PFSK-1 (cell line): ENCODE data around the gene OR2T27.

Source experiments
- FOXP2 ChIP-seq: optimal IDR thresholded peaks from 2 replicates; pipeline ENCODE3; 2011; ENCODE audit warnings: borderline replicate concordance, control low read depth, inconsistent platforms; ENCODE audit not compliant: insufficient read depth; ENCODE audit errors: extremely low read length, extremely low read depth
- POLR2AphosphoS5 ChIP-seq: IDR thresholded peaks from 2 replicates; pipeline ENCODE4 v1.6.1; 2012; ENCODE audit warnings: low read depth, mild to moderate bottlenecking, control low read depth, low read length, moderate library complexity
- REST ChIP-seq, 2 experiments: IDR thresholded peaks; 2 replicates each; pipeline versions ENCODE4 v1.6.1 to v1.8.0; 2011 to 2012; ENCODE audit warnings: low read depth in 2 of 2, low read length in 2 of 2, control low read depth in 1 of 2, inconsistent platforms in 1 of 2, mild to moderate bottlenecking in 1 of 2, moderate library complexity in 1 of 2; ENCODE audit not compliant: insufficient read depth in 1 of 2
- SIN3A ChIP-seq: IDR thresholded peaks from 2 replicates; pipeline ENCODE4 v1.6.1; 2012; ENCODE audit warnings: mild to moderate bottlenecking, low read length, moderate library complexity, borderline replicate concordance; ENCODE audit not compliant: insufficient read depth
- TAF1 ChIP-seq: IDR thresholded peaks from 2 replicates; pipeline ENCODE4 v1.6.1; 2012; ENCODE audit warnings: low read length, control low read depth, borderline replicate concordance; ENCODE audit not compliant: insufficient read depth

OR2T27 gene

GRCh38 chr1:248613742-248614141 lies 41.6 kb downstream of the OR2T27 start:
- TF ChIP-seq FOXP2: no peak

DNA sequence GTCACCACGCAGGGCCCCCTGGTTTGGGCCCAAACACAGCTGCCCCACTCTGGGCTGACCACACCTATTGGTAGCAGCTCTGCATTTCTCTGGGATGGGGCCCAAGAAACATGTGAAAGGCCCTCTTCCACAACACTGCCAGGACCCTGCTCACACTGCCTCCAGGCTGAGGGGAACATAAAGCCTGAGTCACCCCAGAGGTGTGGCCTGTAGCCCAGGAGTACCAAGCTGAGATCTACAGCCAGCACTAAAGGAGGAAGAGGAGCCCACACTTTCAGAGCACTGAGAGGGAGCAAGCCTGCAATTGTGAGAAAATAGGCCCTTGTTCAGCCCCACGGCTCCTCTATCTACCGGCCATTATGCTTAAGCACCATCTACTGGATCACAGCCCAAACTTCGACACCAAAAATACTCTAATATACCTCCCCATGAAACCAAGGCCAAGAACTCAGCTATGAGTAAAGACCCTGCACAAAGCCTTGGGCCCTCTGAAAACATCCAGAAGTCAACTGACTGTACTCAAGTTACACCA lies 43.4 kb downstream of the OR2T27 start:
- no peak for TF ChIP-seq FOXP2
- TF ChIP-seq TAF1: no peak
- no peak for TF ChIP-seq SIN3A
- no peak for TF ChIP-seq REST (IDR thresholded peaks at IDR 0.05; ENCODE audit: insufficient read depth in 1 of 2, low read depth in 2 of 2, low read length in 2 of 2)
- TF ChIP-seq POLR2AphosphoS5: no peak

DNA sequence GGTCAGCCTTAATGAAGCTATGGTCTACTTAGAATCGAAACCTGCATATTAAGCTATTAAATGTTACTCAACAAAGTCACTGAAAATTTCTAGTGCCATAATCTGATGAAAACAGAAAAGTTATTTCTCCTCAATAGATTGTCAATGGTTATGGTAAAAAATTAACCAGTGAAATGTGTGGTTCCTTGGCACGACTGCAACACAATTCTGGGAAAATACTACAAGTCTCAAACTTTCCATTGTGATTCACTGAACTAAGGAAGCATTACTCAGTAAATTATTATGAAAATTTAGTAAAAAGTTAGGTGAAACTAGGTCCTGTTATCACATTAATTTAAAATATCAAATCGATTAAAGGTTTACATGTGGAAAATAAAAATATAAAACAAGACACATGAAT lies 45.0 kb downstream of the OR2T27 start:
- TF ChIP-seq POLR2AphosphoS5 (no peak), FOXP2 (no peak), REST (IDR thresholded peaks at IDR 0.05; ENCODE audit: insufficient read depth in 1 of 2, low read depth in 2 of 2, low read length in 2 of 2) (no peak), SIN3A (no peak), TAF1 (no peak)
